Tibial artery (tissue), 4 donors: ENCODE results near the gene PIGX.

Experiments used
- DNase-seq, 2 donors: peaks; one replicate each; pipeline ENCODE4 v3.0.0-alpha.2; 2019
- H3K27ac ChIP-seq, 2 donors: fragments of 200-600 bp; sonication (generic) in 1 of 2; 1 replicate in 1 of 2; 2 replicates in 1 of 2; pipeline ENCODE4 v1.5.1; 2018 to 2019; ENCODE audit warnings: mild to moderate bottlenecking in 1 of 2
- H3K27me3 ChIP-seq, 2 donors: fragments of 200-600 bp; sonication (generic) in 1 of 2; one replicate each; pipeline versions ENCODE4 v1.5.1 to v1.6.0; 2016 to 2019
- H3K36me3 ChIP-seq, 3 donors: fragments of 200-600 bp; sonication (generic) in 2 of 3; one replicate each; pipeline ENCODE4 v1.5.1; 2016 to 2019; ENCODE audit warnings: mild to moderate bottlenecking in 2 of 3
- H3K4me1 ChIP-seq, 4 donors: fragments of 200-600 bp; sonication (generic) in 2 of 4; 1 replicate in 3 of 4; 2 replicates in 1 of 4; pipeline ENCODE4 v1.5.1; 2016 to 2019
- H3K4me3 ChIP-seq, 2 donors: fragments of 200-600 bp; sonication (generic) in 1 of 2; 1 replicate in 1 of 2; 2 replicates in 1 of 2; pipeline ENCODE4 v1.5.1; 2018 to 2019; ENCODE audit warnings: mild to moderate bottlenecking in 2 of 2
- H3K9me3 ChIP-seq, 3 donors: fragments of 200-600 bp; sonication (generic) in 1 of 3; one replicate each; pipeline ENCODE4 v1.5.1; 2016 to 2019
- intact Hi-C: fragments of 100-400 bp; cut with DNase I; formaldehyde crosslinking; loops from one replicate; pipeline ENCODE4 v1.15.0; 2023; ENCODE audit warnings: low total_unique reads
- TF ChIP-seq, protein P1 (sequence below), 2 experiments: fragments of 200-600 bp in 1 of 2; fragments of 450-650 bp in 1 of 2; IDR thresholded peaks; one replicate each; pipeline ENCODE4 v1.5.1; 2017 to 2019; ENCODE audit warnings: antibody characterized with exemption in 2 of 2, mild to moderate bottlenecking in 1 of 2, moderate library complexity in 1 of 2

PIGX gene

DNA sequence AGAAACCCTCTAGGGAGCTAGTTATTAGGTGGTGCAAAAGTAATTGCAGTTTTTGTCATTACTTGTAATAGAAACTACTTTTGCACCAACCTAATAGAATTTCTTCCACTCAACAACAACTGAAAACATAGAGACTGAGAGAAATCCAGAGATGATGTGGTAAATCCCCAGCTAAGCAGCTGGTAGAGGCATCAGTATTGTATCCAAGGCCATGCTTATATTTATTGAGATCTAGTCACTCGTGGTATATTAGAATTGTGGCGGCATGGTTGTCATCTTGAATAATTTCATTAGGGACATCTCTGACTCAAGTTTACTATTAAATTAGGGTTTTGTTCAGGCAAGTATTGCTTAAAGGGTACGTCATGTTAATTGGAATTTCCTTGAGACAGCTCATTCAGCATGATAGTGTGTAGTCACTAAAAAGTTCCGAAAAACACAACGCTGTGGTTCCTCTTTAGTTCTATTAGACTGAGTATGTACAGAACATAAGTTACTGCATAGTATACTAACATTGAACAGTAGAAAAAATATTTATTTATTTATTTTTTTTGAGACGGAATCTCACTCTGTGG, 62.8 kb downstream of the PIGX start:
- Histone ChIP-seq H3K36me3 (no peaks in the 10 kb centered on the region), H3K4me1 (peaks cover 0 to 24% (median 6%) of the 10 kb centered on the region in 4 donors), H3K4me3 (no peak overlapping the region), H3K27me3 (no peaks in the 10 kb centered on the region), H3K27ac (no peak overlapping the region), H3K9me3 (no peaks in the 10 kb centered on the region)
- TF ChIP-seq, protein P1, sequence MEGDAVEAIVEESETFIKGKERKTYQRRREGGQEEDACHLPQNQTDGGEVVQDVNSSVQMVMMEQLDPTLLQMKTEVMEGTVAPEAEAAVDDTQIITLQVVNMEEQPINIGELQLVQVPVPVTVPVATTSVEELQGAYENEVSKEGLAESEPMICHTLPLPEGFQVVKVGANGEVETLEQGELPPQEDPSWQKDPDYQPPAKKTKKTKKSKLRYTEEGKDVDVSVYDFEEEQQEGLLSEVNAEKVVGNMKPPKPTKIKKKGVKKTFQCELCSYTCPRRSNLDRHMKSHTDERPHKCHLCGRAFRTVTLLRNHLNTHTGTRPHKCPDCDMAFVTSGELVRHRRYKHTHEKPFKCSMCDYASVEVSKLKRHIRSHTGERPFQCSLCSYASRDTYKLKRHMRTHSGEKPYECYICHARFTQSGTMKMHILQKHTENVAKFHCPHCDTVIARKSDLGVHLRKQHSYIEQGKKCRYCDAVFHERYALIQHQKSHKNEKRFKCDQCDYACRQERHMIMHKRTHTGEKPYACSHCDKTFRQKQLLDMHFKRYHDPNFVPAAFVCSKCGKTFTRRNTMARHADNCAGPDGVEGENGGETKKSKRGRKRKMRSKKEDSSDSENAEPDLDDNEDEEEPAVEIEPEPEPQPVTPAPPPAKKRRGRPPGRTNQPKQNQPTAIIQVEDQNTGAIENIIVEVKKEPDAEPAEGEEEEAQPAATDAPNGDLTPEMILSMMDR (IDR thresholded peaks at IDR 0.05) = no peak
- no peak for DNase-seq
- intact Hi-C loops = no loop called here

DNA sequence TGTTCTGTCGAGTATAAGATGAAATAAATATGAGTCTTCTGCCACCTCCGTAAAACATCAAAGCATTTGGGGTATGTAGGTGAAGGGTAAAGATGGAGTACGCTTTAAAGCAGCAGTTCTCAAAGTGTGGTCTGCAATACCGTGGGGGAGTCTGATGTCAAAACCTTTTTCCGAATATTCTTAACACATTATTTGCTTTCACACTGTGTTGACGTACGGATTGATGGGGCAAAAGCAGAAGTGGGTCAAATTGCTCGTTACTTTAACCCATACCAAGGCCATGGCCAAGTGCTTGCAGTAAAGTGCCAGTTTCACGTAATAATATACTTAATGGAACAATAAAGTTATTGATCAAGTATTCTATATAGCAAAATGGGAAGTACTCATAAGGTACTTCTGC, 63.8 kb downstream of the PIGX start:
- no peak overlapping the region for H3K27ac ChIP-seq
- H3K4me3 ChIP-seq = no peak overlapping the region
- intact Hi-C loops = no loop called here
- TF ChIP-seq, protein P1 (IDR thresholded peaks at IDR 0.05) = no peak
- no peaks in the 10 kb centered on the region for H3K36me3 ChIP-seq
- no peak for DNase-seq
- H3K27me3 ChIP-seq = no peaks in the 10 kb centered on the region
- H3K4me1 ChIP-seq = peaks cover 0 to 24% (median 6%) of the 10 kb centered on the region in 4 donors
- H3K9me3 ChIP-seq = no peaks in the 10 kb centered on the region

- peaks cover 0 to 24% (median 6%) of the 10 kb centered on the region in 4 donors for H3K4me1 ChIP-seq
- peaks cover 1 to 4% (median 3%) of the 10 kb centered on the region in 3 donors for H3K36me3 ChIP-seq
- no peak overlapping the region for H3K4me3 ChIP-seq
- intact Hi-C loops = no loop called here
- no peaks in the 10 kb centered on the region for H3K9me3 ChIP-seq
- no peak for DNase-seq
- no peaks in the 10 kb centered on the region for H3K27me3 ChIP-seq
- TF ChIP-seq, protein P1 (IDR thresholded peaks at IDR 0.05) = no peak
- no peak overlapping the region for H3K27ac ChIP-seq
Measured at GRCh38 chr3:196777836-196778235, 65.7 kb downstream of the PIGX start.

DNA sequence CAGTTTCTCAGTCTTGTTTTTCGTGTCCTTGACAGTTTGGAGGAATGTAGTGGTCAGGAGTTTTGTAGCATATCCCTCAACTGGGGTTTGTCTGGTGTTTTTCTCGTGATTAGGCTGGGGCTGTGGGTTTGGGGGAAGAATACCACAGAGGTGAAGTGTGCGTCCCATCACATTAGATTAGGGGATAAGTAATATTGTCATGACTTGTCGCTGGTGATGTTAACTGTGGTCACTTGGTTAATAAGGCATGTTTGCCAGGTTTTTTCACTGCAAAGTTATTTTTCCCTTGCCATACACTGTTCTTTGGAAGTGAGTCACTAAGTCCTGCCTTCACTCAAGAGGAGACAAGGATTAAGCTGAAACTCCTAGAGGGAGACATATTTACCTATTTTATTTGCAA, 66.6 kb downstream of the PIGX start:
- H3K27ac ChIP-seq = no peak overlapping the region
- intact Hi-C loops = no loop called here
- TF ChIP-seq, protein P1 (IDR thresholded peaks at IDR 0.05) = no peak

GRCh38 chr3:196782511-196782910, 70.3 kb downstream of the PIGX start:
- Histone ChIP-seq H3K27ac (no peak overlapping the region), H3K4me1 (peaks cover 0 to 8% (median 3%) of the 10 kb centered on the region in 4 donors), H3K27me3 (no peaks in the 10 kb centered on the region), H3K36me3 (peaks cover 11 to 16% (median 13%) of the 10 kb centered on the region in 3 donors), H3K9me3 (no peaks in the 10 kb centered on the region), H3K4me3 (no peak overlapping the region)
- intact Hi-C loops = no loop called here
- TF ChIP-seq, protein P1 (IDR thresholded peaks at IDR 0.05) = no peak
- DNase-seq = no peak

More for the DNA sequence above, 66.6 kb downstream of the PIGX start:
- no peak for DNase-seq
- H3K36me3 ChIP-seq = peaks cover 11 to 13% (median 12%) of the 10 kb centered on the region in 3 donors
- no peaks in the 10 kb centered on the region for H3K27me3 ChIP-seq
- no peaks in the 10 kb centered on the region for H3K9me3 ChIP-seq
- peaks cover 0 to 19% (median 6%) of the 10 kb centered on the region in 4 donors for H3K4me1 ChIP-seq
- no peak overlapping the region for H3K4me3 ChIP-seq
